ENCODE measurements around the gene HRG.

DNA sequence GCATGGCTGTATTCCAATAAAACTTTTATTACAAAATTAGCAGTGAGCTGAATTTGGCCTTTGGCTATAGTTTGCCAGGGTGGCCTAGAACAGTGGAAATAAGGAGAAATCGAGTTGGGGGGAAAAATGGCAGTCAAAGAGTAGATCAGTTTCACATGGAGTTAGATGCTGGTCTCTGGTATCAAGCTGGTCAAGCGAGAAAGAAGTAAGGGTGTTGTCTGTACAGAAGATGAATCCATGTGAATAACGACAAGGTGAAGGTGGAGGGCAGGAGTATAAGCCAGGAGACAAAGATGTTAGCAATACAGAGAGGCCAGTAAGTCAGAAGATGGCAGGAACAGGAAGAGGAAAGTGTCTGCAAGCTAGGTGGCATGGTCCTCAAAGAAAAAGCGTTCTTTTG, 41.2 kb upstream of the HRG start:
- TF ChIP-seq, protein P1, sequence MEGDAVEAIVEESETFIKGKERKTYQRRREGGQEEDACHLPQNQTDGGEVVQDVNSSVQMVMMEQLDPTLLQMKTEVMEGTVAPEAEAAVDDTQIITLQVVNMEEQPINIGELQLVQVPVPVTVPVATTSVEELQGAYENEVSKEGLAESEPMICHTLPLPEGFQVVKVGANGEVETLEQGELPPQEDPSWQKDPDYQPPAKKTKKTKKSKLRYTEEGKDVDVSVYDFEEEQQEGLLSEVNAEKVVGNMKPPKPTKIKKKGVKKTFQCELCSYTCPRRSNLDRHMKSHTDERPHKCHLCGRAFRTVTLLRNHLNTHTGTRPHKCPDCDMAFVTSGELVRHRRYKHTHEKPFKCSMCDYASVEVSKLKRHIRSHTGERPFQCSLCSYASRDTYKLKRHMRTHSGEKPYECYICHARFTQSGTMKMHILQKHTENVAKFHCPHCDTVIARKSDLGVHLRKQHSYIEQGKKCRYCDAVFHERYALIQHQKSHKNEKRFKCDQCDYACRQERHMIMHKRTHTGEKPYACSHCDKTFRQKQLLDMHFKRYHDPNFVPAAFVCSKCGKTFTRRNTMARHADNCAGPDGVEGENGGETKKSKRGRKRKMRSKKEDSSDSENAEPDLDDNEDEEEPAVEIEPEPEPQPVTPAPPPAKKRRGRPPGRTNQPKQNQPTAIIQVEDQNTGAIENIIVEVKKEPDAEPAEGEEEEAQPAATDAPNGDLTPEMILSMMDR (conservative IDR thresholded peaks at IDR 0.05; ENCODE audit: low read depth, low read length): no peak
- no peak for TF ChIP-seq EZH2 (IDR thresholded peaks at IDR 0.05; ENCODE audit: borderline replicate concordance, low read depth, low read length, poor library complexity, severe bottlenecking)
